SK-N-SH (cell line): ENCODE measurements around the gene GRB10. TPM values are rescaled to one million over a fixed set of nuclear protein-coding genes. Genes with fewer than 3 reads are reported as not detected.

Source experiments
- CTCF ChIA-PET: fragments of 300-600, 350-600 bp; formaldehyde crosslinking; extraction: SDS; loops from one replicate; lab custom pipeline; 2021; lab: Yijun Ruan, JAX
- POLR2A ChIA-PET: fragments of 350-600 bp; sonication (Branson Sonifier 250); formaldehyde crosslinking; extraction: SDS; loops from one replicate; lab custom pipeline; 2020; ENCODE audit warnings: antibody characterized with exemption, inconsistent platforms; lab: Yijun Ruan, JAX
- DNase-seq: peaks from one replicate; pipeline ENCODE4 v3.0.0; 2012
- H2AFZ ChIP-seq: fragments of 200-600 bp; sonication (generic); 2 replicates; pipeline ENCODE4 v1.8.1; 2016; ENCODE audit warnings: antibody characterized with exemption, mild to moderate bottlenecking, low read depth
- H3F3A ChIP-seq: fragments of 200-600 bp; sonication (generic); replicated peaks from 2 replicates; pipeline ENCODE3; 2016; ENCODE audit warnings: antibody characterized with exemption, mild to moderate bottlenecking; ENCODE audit not compliant: insufficient read depth
- H3K27ac ChIP-seq, 2 experiments: fragments of 200-500 bp in 1 of 2; fragments of 200-600 bp in 1 of 2; sonication (Bioruptor generic) in 1 of 2; sonication (generic), shearing (Covaris generic) in 1 of 2; 2 replicates each; pipeline versions ENCODE4 v1.5.1 to v1.6.1; 2014 to 2016; ENCODE audit warnings: low read depth in 2 of 2, inconsistent platforms in 1 of 2, low read length in 1 of 2, mild to moderate bottlenecking in 1 of 2, mixed read lengths in 1 of 2
- H3K27me3 ChIP-seq: fragments of 200-600 bp; sonication (generic), shearing (Covaris generic); 2 replicates; pipeline ENCODE4 v1.6.1; 2016; ENCODE audit warnings: mixed run types; ENCODE audit not compliant: insufficient read depth
- H3K36me3 ChIP-seq, 2 experiments: fragments of 200-500 bp in 1 of 2; fragments of 200-600 bp in 1 of 2; sonication (Bioruptor generic) in 1 of 2; sonication (generic) in 1 of 2; replicated peaks in 1 of 2; 2 replicates each; pipeline versions ENCODE3 to v1.5.1; 2014 to 2016; ENCODE audit warnings: low read length in 1 of 2, mild to moderate bottlenecking in 1 of 2; ENCODE audit not compliant: insufficient read depth in 2 of 2, control insufficient read depth in 1 of 2
- H3K4me1 ChIP-seq, 2 experiments: fragments of 200-500 bp in 1 of 2; fragments of 200-600 bp in 1 of 2; sonication (Bioruptor generic) in 1 of 2; sonication (generic), shearing (Covaris generic) in 1 of 2; 2 replicates each; pipeline versions ENCODE4 v1.5.1 to v1.6.1; 2014 to 2016; ENCODE audit warnings: low read depth in 1 of 2, low read length in 1 of 2, mixed run types in 1 of 2; ENCODE audit not compliant: insufficient read depth in 2 of 2, control insufficient read depth in 1 of 2
- H3K4me2 ChIP-seq: fragments of 200-600 bp; sonication (generic), shearing (Covaris generic); 2 replicates; pipeline ENCODE4 v1.6.1; 2017; ENCODE audit warnings: mixed run types
- H3K4me3 ChIP-seq, 2 experiments: fragments of 200-500 bp in 1 of 2; fragments of 200-600 bp in 1 of 2; sonication (Bioruptor generic) in 1 of 2; sonication (generic), shearing (Covaris generic) in 1 of 2; 2 replicates each; pipeline versions ENCODE4 v1.5.1 to v1.8.1; 2014 to 2016; ENCODE audit warnings: low read depth in 2 of 2, inconsistent platforms in 1 of 2, low read length in 1 of 2, mild to moderate bottlenecking in 1 of 2, mixed read lengths in 1 of 2, moderate library complexity in 1 of 2
- H3K79me2 ChIP-seq: fragments of 200-600 bp; sonication (generic); 2 replicates; pipeline ENCODE4 v1.8.1; 2017; ENCODE audit warnings: mild to moderate bottlenecking; ENCODE audit not compliant: insufficient read depth
- H3K9ac ChIP-seq: fragments of 200-600 bp; sonication (generic); 2 replicates; pipeline ENCODE4 v1.6.1; 2017; ENCODE audit warnings: mixed run types
- H3K9me2 ChIP-seq: fragments of 200-600 bp; sonication (generic); 2 replicates; pipeline ENCODE4 v1.6.1; 2017; ENCODE audit warnings: mixed run types
- H3K9me3 ChIP-seq: fragments of 200-600 bp; sonication (generic); 2 replicates; pipeline ENCODE4 v1.6.1; 2017; ENCODE audit warnings: mixed run types, mild to moderate bottlenecking, moderate library complexity
- H4K20me1 ChIP-seq: fragments of 200-600 bp; sonication (generic); 2 replicates; pipeline ENCODE4 v1.6.1; 2017; ENCODE audit warnings: mild to moderate bottlenecking, mixed run types; ENCODE audit not compliant: insufficient read depth
- CHD2 ChIP-seq: fragments of 150-350 bp; IDR thresholded peaks from 2 replicates; pipeline ENCODE4 v1.6.1; 2018; ENCODE audit warnings: low read length; ENCODE audit not compliant: partially characterized antibody
- ELF1 ChIP-seq: IDR thresholded peaks from 2 replicates; pipeline ENCODE4 v1.4.0; 2012
- FOSL2 ChIP-seq: IDR thresholded peaks from 2 replicates; pipeline ENCODE4 v1.4.0; 2012; ENCODE audit warnings: low read depth, mild to moderate bottlenecking, moderate library complexity, borderline replicate concordance
- FOXJ3 ChIP-seq: sonication (generic); formaldehyde crosslinking; IDR thresholded peaks from 2 replicates; pipeline ENCODE4 v1.5.1; 2020; ENCODE audit warnings: mild to moderate bottlenecking, missing genetic modification reagents
- GABPA ChIP-seq: IDR thresholded peaks from 2 replicates; pipeline ENCODE4 v1.4.0; 2012; ENCODE audit warnings: low read depth, mild to moderate bottlenecking
- GATA2 ChIP-seq: sonication (generic); formaldehyde crosslinking; IDR thresholded peaks from 2 replicates; pipeline ENCODE4 v1.5.0; 2020; ENCODE audit warnings: mild to moderate bottlenecking, missing genetic modification reagents
- JUND ChIP-seq: IDR thresholded peaks from 2 replicates; pipeline ENCODE4 v1.4.0; 2012
- MXI1 ChIP-seq: IDR thresholded peaks from 2 replicates; pipeline ENCODE4 v1.6.1; 2012; ENCODE audit warnings: mild to moderate bottlenecking, low read depth, low read length, improper control_type of control experiment
- RAD21 ChIP-seq: IDR thresholded peaks from 2 replicates; pipeline ENCODE4 v1.6.1; 2012; ENCODE audit warnings: mild to moderate bottlenecking, low read length
- RFX5 ChIP-seq: IDR thresholded peaks from 2 replicates; pipeline ENCODE4 v1.6.1; 2012; ENCODE audit warnings: mild to moderate bottlenecking, improper control_type of control experiment, low read length
- RXRA ChIP-seq: IDR thresholded peaks from 2 replicates; pipeline ENCODE4 v1.4.0; 2012; ENCODE audit warnings: low read depth, mild to moderate bottlenecking, borderline replicate concordance
- TAF1 ChIP-seq: IDR thresholded peaks from 2 replicates; pipeline ENCODE4 v1.6.1; 2012; ENCODE audit warnings: low read depth, mild to moderate bottlenecking, low read length, moderate library complexity, borderline replicate concordance
- TCF12 ChIP-seq: IDR thresholded peaks from 2 replicates; pipeline ENCODE4 v1.4.0; 2012
- WGBS: methylation state at CpG from one replicate; pipeline ENCODE4 v1.1.6; 2017; ENCODE audit warnings: low lambda C conversion rate; 5-methylcytosine and 5-hydroxymethylcytosine counted together
- polyA plus RNA-seq, 3 experiments: library from polyadenylated mRNA; depleted of rRNA; stranded (reverse); fragments of >200 nt; gene quantifications; 2 replicates each; pipeline ENCODE4 v1.2.3, GENCODE V29; 2012
- TF ChIP-seq, protein P1 (sequence below): IDR thresholded peaks from 2 replicates; pipeline ENCODE4 v1.4.0; 2012; ENCODE audit warnings: low read depth
- TF ChIP-seq, protein P2 (sequence below): IDR thresholded peaks from 2 replicates; pipeline ENCODE4 v1.4.0; 2012; ENCODE audit warnings: low read depth, borderline replicate concordance
- TF ChIP-seq, protein P3 (sequence below): IDR thresholded peaks from 2 replicates; pipeline ENCODE4 v1.4.0; 2012; ENCODE audit warnings: low read depth, borderline replicate concordance
- TF ChIP-seq, protein P4 (sequence below): IDR thresholded peaks from 2 replicates; pipeline ENCODE4 v1.6.1; 2012; ENCODE audit warnings: mild to moderate bottlenecking, low read depth, low read length, moderate library complexity
- TF ChIP-seq, protein P5 (sequence below): fragments of 200-600 bp; sonication (generic); IDR thresholded peaks from 2 replicates; pipeline ENCODE4 v1.6.1; 2017; ENCODE audit warnings: antibody characterized with exemption, mild to moderate bottlenecking, moderate library complexity

The GRB10 gene
- polyA plus RNA-seq, 1 of the 3 experiments (the other 2 are of a cell fraction): 5.1 TPM

DNA sequence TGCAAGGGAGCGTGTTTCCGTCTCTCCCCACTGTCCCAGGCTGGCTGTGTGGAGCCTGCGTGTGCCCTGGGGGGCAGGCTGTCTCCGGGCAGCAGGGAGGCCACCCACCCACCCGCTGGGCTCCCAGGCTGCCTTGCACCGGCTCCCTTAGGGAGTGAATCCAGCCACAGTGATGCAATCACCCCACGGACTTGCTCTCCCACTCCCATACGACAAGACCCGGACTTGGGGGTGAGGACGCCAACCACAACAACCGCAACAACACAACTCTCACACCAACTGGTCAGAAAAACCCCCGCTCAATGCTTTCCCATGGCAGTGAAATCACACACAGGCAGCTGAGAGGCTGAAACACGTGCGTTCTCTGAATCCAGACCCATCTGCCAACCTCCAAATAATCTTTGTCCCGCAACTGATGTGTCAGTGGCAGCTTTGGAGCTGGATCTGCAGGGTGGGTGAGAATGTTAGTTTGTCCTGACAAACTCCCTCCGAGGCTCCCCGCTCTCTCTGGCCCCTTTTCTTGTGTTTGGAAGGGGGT, 154.8 kb downstream of the GRB10 start:
- H3K9me2 ChIP-seq: no peaks in the 10 kb centered on the region
- H3K79me2 ChIP-seq: peaks cover 42% of the 10 kb centered on the region
- H3K9me3 ChIP-seq: no peaks in the 10 kb centered on the region
- DNase-seq: peak; percentile 61
- no peaks in the 10 kb centered on the region for H3F3A ChIP-seq
- peaks cover 60% of the 10 kb centered on the region for H4K20me1 ChIP-seq
- no peak overlapping the region for H3K4me2 ChIP-seq
- H3K36me3 ChIP-seq: peaks cover 0 to 24% of the 10 kb centered on the region in 2 experiments
- H3K9ac ChIP-seq: no peak overlapping the region
- H3K4me1 ChIP-seq: peaks cover 0 to 24% of the 10 kb centered on the region in 2 experiments; a peak in 1 of 4 replicates
- H3K27ac ChIP-seq: no peak overlapping the region
- no peaks in the 10 kb centered on the region for H3K27me3 ChIP-seq
- ChIA-PET CTCF (interaction anchor here (0.7 to 7.8 kb wide), 5 partner anchors 13 to 211 kb away, joined by 3 to 81 read pairs (median 6); no protein-coding TSS in a partner anchor), POLR2A (no interaction called here)
- 81% methylated on average over 13 of the region's 17 CpGs for WGBS
- TF ChIP-seq RFX5 (no peak), FOXJ3 (CRISPR knock-in tag) (no peak), FOSL2 (no peak), GABPA (no peak), TCF12 (no peak), GATA2 (no peak), MXI1 (no peak), RXRA (no peak), ELF1 (no peak), TAF1 (no peak), CHD2 (no peak), RAD21 (no peak), JUND (no peak)
- TF ChIP-seq, protein P1, sequence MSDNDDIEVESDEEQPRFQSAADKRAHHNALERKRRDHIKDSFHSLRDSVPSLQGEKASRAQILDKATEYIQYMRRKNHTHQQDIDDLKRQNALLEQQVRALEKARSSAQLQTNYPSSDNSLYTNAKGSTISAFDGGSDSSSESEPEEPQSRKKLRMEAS: no peak
- TF ChIP-seq, protein P2, sequence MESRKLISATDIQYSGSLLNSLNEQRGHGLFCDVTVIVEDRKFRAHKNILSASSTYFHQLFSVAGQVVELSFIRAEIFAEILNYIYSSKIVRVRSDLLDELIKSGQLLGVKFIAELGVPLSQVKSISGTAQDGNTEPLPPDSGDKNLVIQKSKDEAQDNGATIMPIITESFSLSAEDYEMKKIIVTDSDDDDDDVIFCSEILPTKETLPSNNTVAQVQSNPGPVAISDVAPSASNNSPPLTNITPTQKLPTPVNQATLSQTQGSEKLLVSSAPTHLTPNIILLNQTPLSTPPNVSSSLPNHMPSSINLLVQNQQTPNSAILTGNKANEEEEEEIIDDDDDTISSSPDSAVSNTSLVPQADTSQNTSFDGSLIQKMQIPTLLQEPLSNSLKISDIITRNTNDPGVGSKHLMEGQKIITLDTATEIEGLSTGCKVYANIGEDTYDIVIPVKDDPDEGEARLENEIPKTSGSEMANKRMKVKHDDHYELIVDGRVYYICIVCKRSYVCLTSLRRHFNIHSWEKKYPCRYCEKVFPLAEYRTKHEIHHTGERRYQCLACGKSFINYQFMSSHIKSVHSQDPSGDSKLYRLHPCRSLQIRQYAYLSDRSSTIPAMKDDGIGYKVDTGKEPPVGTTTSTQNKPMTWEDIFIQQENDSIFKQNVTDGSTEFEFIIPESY: no peak
- TF ChIP-seq, protein P3, sequence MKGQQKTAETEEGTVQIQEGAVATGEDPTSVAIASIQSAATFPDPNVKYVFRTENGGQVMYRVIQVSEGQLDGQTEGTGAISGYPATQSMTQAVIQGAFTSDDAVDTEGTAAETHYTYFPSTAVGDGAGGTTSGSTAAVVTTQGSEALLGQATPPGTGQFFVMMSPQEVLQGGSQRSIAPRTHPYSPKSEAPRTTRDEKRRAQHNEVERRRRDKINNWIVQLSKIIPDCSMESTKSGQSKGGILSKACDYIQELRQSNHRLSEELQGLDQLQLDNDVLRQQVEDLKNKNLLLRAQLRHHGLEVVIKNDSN: no peak
- TF ChIP-seq, protein P4, sequence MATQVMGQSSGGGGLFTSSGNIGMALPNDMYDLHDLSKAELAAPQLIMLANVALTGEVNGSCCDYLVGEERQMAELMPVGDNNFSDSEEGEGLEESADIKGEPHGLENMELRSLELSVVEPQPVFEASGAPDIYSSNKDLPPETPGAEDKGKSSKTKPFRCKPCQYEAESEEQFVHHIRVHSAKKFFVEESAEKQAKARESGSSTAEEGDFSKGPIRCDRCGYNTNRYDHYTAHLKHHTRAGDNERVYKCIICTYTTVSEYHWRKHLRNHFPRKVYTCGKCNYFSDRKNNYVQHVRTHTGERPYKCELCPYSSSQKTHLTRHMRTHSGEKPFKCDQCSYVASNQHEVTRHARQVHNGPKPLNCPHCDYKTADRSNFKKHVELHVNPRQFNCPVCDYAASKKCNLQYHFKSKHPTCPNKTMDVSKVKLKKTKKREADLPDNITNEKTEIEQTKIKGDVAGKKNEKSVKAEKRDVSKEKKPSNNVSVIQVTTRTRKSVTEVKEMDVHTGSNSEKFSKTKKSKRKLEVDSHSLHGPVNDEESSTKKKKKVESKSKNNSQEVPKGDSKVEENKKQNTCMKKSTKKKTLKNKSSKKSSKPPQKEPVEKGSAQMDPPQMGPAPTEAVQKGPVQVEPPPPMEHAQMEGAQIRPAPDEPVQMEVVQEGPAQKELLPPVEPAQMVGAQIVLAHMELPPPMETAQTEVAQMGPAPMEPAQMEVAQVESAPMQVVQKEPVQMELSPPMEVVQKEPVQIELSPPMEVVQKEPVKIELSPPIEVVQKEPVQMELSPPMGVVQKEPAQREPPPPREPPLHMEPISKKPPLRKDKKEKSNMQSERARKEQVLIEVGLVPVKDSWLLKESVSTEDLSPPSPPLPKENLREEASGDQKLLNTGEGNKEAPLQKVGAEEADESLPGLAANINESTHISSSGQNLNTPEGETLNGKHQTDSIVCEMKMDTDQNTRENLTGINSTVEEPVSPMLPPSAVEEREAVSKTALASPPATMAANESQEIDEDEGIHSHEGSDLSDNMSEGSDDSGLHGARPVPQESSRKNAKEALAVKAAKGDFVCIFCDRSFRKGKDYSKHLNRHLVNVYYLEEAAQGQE: no peak
- TF ChIP-seq, protein P5, sequence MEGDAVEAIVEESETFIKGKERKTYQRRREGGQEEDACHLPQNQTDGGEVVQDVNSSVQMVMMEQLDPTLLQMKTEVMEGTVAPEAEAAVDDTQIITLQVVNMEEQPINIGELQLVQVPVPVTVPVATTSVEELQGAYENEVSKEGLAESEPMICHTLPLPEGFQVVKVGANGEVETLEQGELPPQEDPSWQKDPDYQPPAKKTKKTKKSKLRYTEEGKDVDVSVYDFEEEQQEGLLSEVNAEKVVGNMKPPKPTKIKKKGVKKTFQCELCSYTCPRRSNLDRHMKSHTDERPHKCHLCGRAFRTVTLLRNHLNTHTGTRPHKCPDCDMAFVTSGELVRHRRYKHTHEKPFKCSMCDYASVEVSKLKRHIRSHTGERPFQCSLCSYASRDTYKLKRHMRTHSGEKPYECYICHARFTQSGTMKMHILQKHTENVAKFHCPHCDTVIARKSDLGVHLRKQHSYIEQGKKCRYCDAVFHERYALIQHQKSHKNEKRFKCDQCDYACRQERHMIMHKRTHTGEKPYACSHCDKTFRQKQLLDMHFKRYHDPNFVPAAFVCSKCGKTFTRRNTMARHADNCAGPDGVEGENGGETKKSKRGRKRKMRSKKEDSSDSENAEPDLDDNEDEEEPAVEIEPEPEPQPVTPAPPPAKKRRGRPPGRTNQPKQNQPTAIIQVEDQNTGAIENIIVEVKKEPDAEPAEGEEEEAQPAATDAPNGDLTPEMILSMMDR: no peak
- no peak overlapping the region for H2AFZ ChIP-seq
- no peak overlapping the region for H3K4me3 ChIP-seq
